Iris pigment epithelial cell (primary cell): ENCODE results near the gene SCFD1.
"Not testable (repeated sequence)": the region's sequence is repeated elsewhere in the genome, so short reads cannot be mapped to it uniquely, and the experiment has no call there.

ENCODE experiments used
- DNase-seq: peaks from one replicate; pipeline ENCODE4 v3.0.0-alpha.2; 2011; ENCODE audit warnings: low read depth

The SCFD1 gene

GRCh38 chr14:30621940-30622830 is at the start of gene SCFD1:
Gene SCFD1 (plus strand): TSS chr14:30622319. CDS start chr14:30622339, 20 bp downstream.
- DNase-seq: peak; percentile 89

GRCh38 chr14:30572771-30573170 is 49.3 kb upstream of the SCFD1 start:
- DNase-seq: no peak

DNA sequence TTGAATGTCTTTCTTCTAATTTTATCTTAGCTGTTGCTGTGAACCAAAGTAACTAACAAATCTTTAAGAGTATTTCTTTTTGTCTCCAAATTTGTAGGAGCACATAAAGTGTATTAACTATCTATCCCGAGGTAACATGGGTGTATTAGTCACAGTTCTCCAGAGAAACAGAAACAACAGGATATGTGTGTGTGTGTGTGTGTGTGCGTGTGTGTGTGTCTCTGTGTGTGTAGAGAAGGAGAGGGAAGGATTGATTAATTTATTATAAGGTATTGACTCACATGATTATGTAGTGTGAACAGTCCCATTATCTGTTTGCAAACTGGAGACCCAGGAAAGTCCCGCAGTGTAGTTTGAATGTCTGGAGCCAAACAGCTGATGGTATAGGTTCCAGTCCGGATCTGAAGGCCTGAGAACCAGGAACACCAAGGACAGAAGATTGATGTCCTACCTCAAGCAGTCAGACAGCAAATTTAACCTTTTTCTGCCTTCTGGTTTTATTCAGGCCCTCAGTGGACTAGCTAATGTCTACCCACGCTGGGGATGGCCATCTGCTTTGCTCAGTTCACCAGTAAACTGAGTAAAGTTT is 48.8 kb upstream of the SCFD1 start:
- DNase-seq: peak; percentile 68

DNA sequence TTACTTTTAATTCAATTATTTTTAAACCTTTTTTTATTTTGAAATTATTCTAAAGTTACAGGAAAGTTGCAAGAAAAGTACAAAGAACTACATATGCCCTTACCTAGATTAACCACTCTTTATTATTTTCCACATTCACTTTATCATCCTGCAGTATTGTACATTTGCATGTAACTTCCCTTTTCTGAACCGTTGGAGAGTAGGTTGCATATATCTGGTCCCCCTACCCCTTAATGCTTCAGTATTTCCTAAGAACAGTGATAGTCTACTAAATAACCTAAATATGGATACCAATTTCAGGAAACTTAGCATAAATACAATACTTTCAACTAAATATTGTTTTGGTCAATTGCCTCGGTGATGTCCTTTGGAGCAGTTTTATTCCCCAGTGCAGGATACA is 48.2 kb upstream of the SCFD1 start:
- no peak for DNase-seq

GRCh38 chr14:30574777-30575176 is 47.3 kb upstream of the SCFD1 start:
- not testable (repeated sequence) for DNase-seq

- not testable (repeated sequence) for DNase-seq
These were observed 45.8 kb upstream of the SCFD1 start for GRCh38 chr14:30576333-30576732.

- DNase-seq: peak; percentile 63
These were observed 41.4 kb upstream of the SCFD1 start for GRCh38 chr14:30580616-30581282.

- DNase-seq: no peak
These were observed 40.9 kb upstream of the SCFD1 start for GRCh38 chr14:30581283-30581625.

- no peak for DNase-seq
These were observed 39.7 kb upstream of the SCFD1 start for GRCh38 chr14:30582376-30582775.

GRCh38 chr14:30584058-30584630 is 38.0 kb upstream of the SCFD1 start:
- peak; percentile 26 for DNase-seq

- DNase-seq: no peak
These were observed 36.9 kb upstream of the SCFD1 start for GRCh38 chr14:30585204-30585603.

GRCh38 chr14:30587141-30587540 is 35.0 kb upstream of the SCFD1 start:
- DNase-seq: no peak

DNA sequence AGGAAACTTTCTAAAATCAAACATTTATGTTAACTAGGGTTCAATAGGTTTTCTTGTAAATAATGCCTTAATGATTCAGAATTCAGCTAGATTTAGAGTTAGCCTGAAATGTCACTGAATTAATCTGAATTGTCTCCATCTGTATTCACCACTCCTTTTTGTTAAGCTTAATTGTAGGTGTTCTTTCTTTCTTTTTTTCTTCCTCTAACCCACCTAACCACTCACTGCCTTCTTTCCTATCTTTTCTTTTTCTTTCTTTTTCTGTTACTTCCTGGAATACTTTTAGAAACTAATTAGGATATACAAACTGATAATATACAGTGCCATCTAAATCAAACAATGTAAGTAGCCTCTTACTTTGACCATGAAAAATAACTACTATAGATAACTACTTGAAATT is 33.2 kb upstream of the SCFD1 start:
- DNase-seq: no peak

DNA sequence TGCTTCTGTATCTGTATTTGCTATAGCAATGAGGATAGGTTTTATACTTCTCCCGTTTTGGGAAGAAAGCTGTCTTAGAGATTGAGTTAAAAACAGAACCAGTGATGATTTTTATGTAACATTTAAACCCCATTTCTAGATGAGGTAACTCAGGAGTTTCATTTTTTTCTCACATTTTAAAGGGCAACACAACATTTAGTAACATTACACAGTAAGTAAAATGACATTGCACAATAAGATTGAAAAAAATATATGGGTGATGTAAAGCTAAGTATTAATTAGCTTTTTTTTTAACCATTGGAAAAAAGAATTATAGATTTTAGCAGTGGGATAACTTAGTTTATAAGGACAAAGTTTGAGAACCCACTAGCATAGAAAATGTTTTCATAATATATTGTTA is 25.2 kb upstream of the SCFD1 start:
- DNase-seq: no peak

DNA sequence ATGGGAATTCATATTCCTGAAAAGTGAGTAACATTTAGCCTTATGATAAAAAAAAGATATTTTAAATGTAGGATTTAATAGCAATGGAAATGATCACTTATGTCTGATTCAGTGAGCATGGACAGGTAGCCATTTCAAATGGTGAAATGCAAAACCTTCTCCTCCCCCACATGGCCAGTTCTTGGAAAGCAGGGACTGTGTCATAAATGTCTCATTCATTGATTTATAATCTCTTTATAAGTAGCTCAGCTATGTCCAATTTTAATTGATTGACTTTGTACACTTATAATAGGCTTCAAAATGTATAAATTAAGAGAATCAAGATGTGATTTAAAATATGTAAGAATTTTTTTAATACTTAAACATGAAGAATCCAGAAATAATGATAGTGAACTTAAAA is 24.6 kb upstream of the SCFD1 start:
- DNase-seq: no peak

- no peak for DNase-seq
These were observed 20.9 kb upstream of the SCFD1 start for GRCh38 chr14:30600922-30601918.

GRCh38 chr14:30603402-30603801 is 18.7 kb upstream of the SCFD1 start:
- no peak for DNase-seq

GRCh38 chr14:30604696-30605095 is 17.4 kb upstream of the SCFD1 start:
- not testable (repeated sequence) for DNase-seq

GRCh38 chr14:30607156-30607780 is 14.9 kb upstream of the SCFD1 start:
- DNase-seq: peak; percentile 38

DNA sequence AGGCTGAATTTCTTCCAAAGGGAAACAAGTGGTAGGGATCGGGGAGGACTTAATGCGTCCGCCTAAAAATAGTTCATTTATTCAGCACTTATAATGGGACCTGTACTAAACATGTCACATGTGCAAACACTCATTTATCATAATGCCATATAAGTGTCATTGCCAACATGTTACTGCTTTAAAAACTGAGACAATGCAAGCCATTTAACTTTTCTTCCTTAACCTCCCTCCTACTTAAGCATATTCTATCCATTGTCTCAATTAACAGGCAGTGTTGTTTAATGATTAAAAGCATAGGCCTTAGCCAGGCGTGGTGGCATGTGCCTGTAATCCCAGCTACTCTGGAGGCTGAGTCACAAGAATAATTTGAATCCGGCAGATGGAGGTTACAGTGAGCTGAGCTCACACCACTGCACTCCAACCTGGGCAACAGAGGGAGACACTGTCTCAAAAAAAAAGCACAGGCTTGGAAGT is 13.5 kb upstream of the SCFD1 start:
- DNase-seq: peak; percentile 62
